HepG2 (cell line): ENCODE measurements around the gene FAM24B. TPM values are rescaled to one million over a fixed set of nuclear protein-coding genes. Genes with fewer than 3 reads are reported as not detected.

Experiments used
- ATAC-seq: fragments of 200-7000 bp; cut with Tn5 transposase; 3 replicates; pipeline ENCODE4 v1.9.1; 2020; ENCODE audit warnings: mild to moderate bottlenecking, moderate library complexity
- BruUV-seq: library from RNA; stranded (reverse); fragments of 400-500 nt; replicated peaks from 2 replicates; lab custom pipeline; 2021; lab: Mats Ljungman, UMichigan
- CTCF ChIA-PET: fragments of 300-600 bp; formaldehyde crosslinking; extraction: SDS; loops from one replicate; lab custom pipeline; 2021; ENCODE audit warnings: low total read pairs, inconsistent platforms, low intra/inter-chr PET ratio; lab: Yijun Ruan, JAX
- POLR2A ChIA-PET: fragments of 350-600 bp; sonication (Branson Sonifier 250); formaldehyde crosslinking; loops from one replicate; lab custom pipeline; 2020; ENCODE audit warnings: antibody characterized with exemption, inconsistent platforms; lab: Yijun Ruan, JAX
- DNase-seq: peaks from one replicate; pipeline ENCODE4 v3.0.0-alpha.2; 2015; ENCODE audit warnings: low spot score
- FAIRE-seq: peaks from 3 replicates; lab custom pipeline; 2011; peaks lifted over from hg19 to GRCh38; lab: Jason Lieb, UNC
- H2AFZ ChIP-seq: one replicate; pipeline ENCODE4 v1.6.1; 2011; ENCODE audit warnings: low read length, inconsistent platforms
- H3K27ac ChIP-seq: fragments of 300-600 bp; 3 replicates; pipeline ENCODE4 v1.8.0; 2011; ENCODE audit warnings: mixed run types, mild to moderate bottlenecking, mixed read lengths, low read length, inconsistent platforms; ENCODE audit not compliant: insufficient read depth; ENCODE audit errors: extremely low read length
- H3K27me3 ChIP-seq, 2 experiments: fragments of 200-600 bp in 1 of 2; 2 replicates in 1 of 2; 3 replicates in 1 of 2; pipeline versions ENCODE4 v1.6.0 to v1.8.0; 2011; ENCODE audit warnings: low read length in 2 of 2, mild to moderate bottlenecking in 2 of 2, moderate library complexity in 2 of 2, inconsistent platforms in 1 of 2; ENCODE audit not compliant: insufficient read depth in 2 of 2, control insufficient read depth in 1 of 2
- H3K36me3 ChIP-seq, 2 experiments: fragments of 200-600 bp in 1 of 2; replicated peaks in 1 of 2; 2 replicates in 1 of 2; 3 replicates in 1 of 2; pipeline versions ENCODE4 v1.5.1 to v1.8.0; 2011; ENCODE audit warnings: low read length in 2 of 2, inconsistent platforms in 1 of 2; ENCODE audit not compliant: insufficient read depth in 2 of 2, control insufficient read depth in 1 of 2
- H3K4me1 ChIP-seq: 2 replicates; pipeline ENCODE4 v1.5.1; 2012; ENCODE audit warnings: low read length, inconsistent platforms; ENCODE audit not compliant: insufficient read depth
- H3K4me2 ChIP-seq: 2 replicates; pipeline ENCODE4 v1.6.0; 2011; ENCODE audit warnings: low read depth, low read length, inconsistent platforms
- H3K4me3 ChIP-seq, 3 experiments: fragments of 200-600 bp in 1 of 3; sonication (generic), shearing (Covaris generic) in 1 of 3; replicated peaks in 1 of 3; 2 replicates each; pipeline ENCODE4 v1.5.1; 2011 to 2016; ENCODE audit warnings: low read length in 3 of 3, inconsistent platforms in 2 of 3, low read depth in 2 of 3, mild to moderate bottlenecking in 2 of 3, control low read depth in 1 of 3, mixed read lengths in 1 of 3; ENCODE audit not compliant: insufficient read depth in 1 of 3
- H3K79me2 ChIP-seq: one replicate; pipeline ENCODE4 v1.6.1; 2011; ENCODE audit warnings: low read length, inconsistent platforms; ENCODE audit not compliant: insufficient read depth
- H3K9ac ChIP-seq: 2 replicates; pipeline ENCODE4 v1.6.0; 2011; ENCODE audit warnings: mild to moderate bottlenecking, low read depth, low read length, inconsistent platforms; ENCODE audit not compliant: insufficient read depth
- H3K9me3 ChIP-seq: 2 replicates; pipeline ENCODE4 v1.5.1; 2012; ENCODE audit warnings: mild to moderate bottlenecking, low read length
- H4K20me1 ChIP-seq: 2 replicates; pipeline ENCODE4 v1.6.0; 2011; ENCODE audit warnings: inconsistent platforms, mild to moderate bottlenecking, low read length, moderate library complexity; ENCODE audit not compliant: insufficient read depth
- ATRX ChIP-seq: sonication (generic); formaldehyde crosslinking; IDR thresholded peaks from 2 replicates; pipeline ENCODE4 v1.4.0; 2020; ENCODE audit warnings: missing genetic modification reagents, borderline replicate concordance
- DMTF1 ChIP-seq: sonication (generic); formaldehyde crosslinking; IDR thresholded peaks from 2 replicates; pipeline ENCODE4 v1.4.0; 2020; ENCODE audit warnings: mild to moderate bottlenecking, missing genetic modification reagents
- FUBP1 ChIP-seq: sonication (generic); formaldehyde crosslinking; IDR thresholded peaks from 2 replicates; pipeline ENCODE4 v1.5.1; 2020; ENCODE audit warnings: missing genetic modification reagents, mild to moderate bottlenecking, borderline replicate concordance
- GPN1 ChIP-seq: sonication (generic); formaldehyde crosslinking; IDR thresholded peaks from 2 replicates; pipeline ENCODE4 v1.5.1; 2020; ENCODE audit warnings: missing genetic modification reagents, borderline replicate concordance
- GTF3A ChIP-seq: sonication (generic); formaldehyde crosslinking; conservative IDR thresholded peaks from 2 replicates; pipeline ENCODE4 v1.4.0; 2020; ENCODE audit warnings: mild to moderate bottlenecking, missing genetic modification reagents
- HOXA7 ChIP-seq: sonication (generic); formaldehyde crosslinking; IDR thresholded peaks from 2 replicates; pipeline ENCODE4 v1.8.1; 2022; ENCODE audit warnings: mild to moderate bottlenecking, missing genetic modification reagents, moderate library complexity
- JARID2 ChIP-seq: sonication (generic); formaldehyde crosslinking; IDR thresholded peaks from 2 replicates; pipeline ENCODE4 v1.8.1; 2023; ENCODE audit warnings: missing genetic modification reagents, inconsistent platforms; ENCODE audit not compliant: insufficient replicate concordance
- LBX2 ChIP-seq: sonication (generic); formaldehyde crosslinking; IDR thresholded peaks from 2 replicates; pipeline ENCODE4 v1.5.0; 2020; ENCODE audit warnings: missing genetic modification reagents, mild to moderate bottlenecking, borderline replicate concordance
- MYNN ChIP-seq: sonication (generic); formaldehyde crosslinking; IDR thresholded peaks from 2 replicates; pipeline ENCODE4 v1.4.0; 2020; ENCODE audit warnings: mild to moderate bottlenecking, low read depth, missing genetic modification reagents
- NFKB2 ChIP-seq: sonication (generic); formaldehyde crosslinking; IDR thresholded peaks from 2 replicates; pipeline ENCODE4 v1.4.0; 2020; ENCODE audit warnings: missing genetic modification reagents, borderline replicate concordance
- RELA ChIP-seq: sonication (generic); formaldehyde crosslinking; IDR thresholded peaks from 2 replicates; pipeline ENCODE4 v1.4.0; 2020; ENCODE audit warnings: missing genetic modification reagents
- SMAD9 ChIP-seq: sonication (generic); formaldehyde crosslinking; IDR thresholded peaks from 2 replicates; pipeline ENCODE4 v1.5.1; 2020; ENCODE audit warnings: mild to moderate bottlenecking, missing genetic modification reagents
- TBX2 ChIP-seq: sonication (generic); formaldehyde crosslinking; IDR thresholded peaks from 2 replicates; pipeline ENCODE4 v1.5.0; 2020; ENCODE audit warnings: missing genetic modification reagents, mild to moderate bottlenecking, borderline replicate concordance
- TOPORS ChIP-seq: sonication (generic); formaldehyde crosslinking; IDR thresholded peaks from 2 replicates; pipeline ENCODE4 v1.8.0; 2023; ENCODE audit warnings: mild to moderate bottlenecking, missing genetic modification reagents
- ZNF251 ChIP-seq: sonication (generic); formaldehyde crosslinking; IDR thresholded peaks from 2 replicates; pipeline ENCODE4 v1.9.0; 2021; ENCODE audit warnings: mild to moderate bottlenecking, missing genetic modification reagents
- ZNF850 ChIP-seq: sonication (generic); formaldehyde crosslinking; conservative IDR thresholded peaks from 2 replicates; pipeline ENCODE4 v1.9.0; 2021; ENCODE audit warnings: mild to moderate bottlenecking, missing genetic modification reagents
- WGBS: methylation state at CpG from one replicate; pipeline ENCODE4 v1.1.6; 2017; ENCODE audit warnings: low lambda C conversion rate; 5-methylcytosine and 5-hydroxymethylcytosine counted together
- in situ Hi-C: cut with HindIII; loops from 2 replicates; pipeline ENCODE4 v1.10.0; 2017; ENCODE audit warnings: low pct_unique_long_range_greater_than_20kb; ENCODE audit not compliant: extremely low pct_ligation_motif_present
- intact Hi-C: fragments of 100-400 bp; cut with micrococcal nuclease; formaldehyde crosslinking; loops from one replicate; pipeline ENCODE4 v1.10.0; 2022; ENCODE audit not compliant: unreplicated experiment
- polyA plus RNA-seq, 8 experiments: library from polyadenylated mRNA; depleted of rRNA in 3 of 8; stranded (reverse) in 7 of 8; unstranded in 1 of 8; fragments of >200 nt; fragmentation: Illumina TruSeq in 4 of 8; extraction: Trizol in 4 of 8; gene quantifications; 2 replicates each; pipeline versions ENCODE4 v1.2.1 to v1.2.3, GENCODE V29; 2011 to 2016; ENCODE audit warnings: low read depth in 4 of 8, missing spikeins in 1 of 8, mixed read lengths in 1 of 8; ENCODE audit not compliant: insufficient read depth in 1 of 8
- total RNA-seq, 5 experiments: library from RNA; depleted of rRNA; stranded (reverse); fragments of >200 nt; fragmentation: Illumina TruSeq; extraction: Trizol; gene quantifications; 2 replicates each; pipeline ENCODE4 v1.2.3, GENCODE V29; 2016; ENCODE audit warnings: low read depth in 1 of 5
- TF ChIP-seq, protein P1 (sequence below): sonication (generic); formaldehyde crosslinking; IDR thresholded peaks from 2 replicates; pipeline ENCODE4 v1.4.0; 2020; ENCODE audit warnings: missing genetic modification reagents

Gene FAM24B
- total and polyA plus RNA-seq, 2 of the 13 experiments (the other 11 are each of a cell fraction or from before 2014, with no cell fraction given) = 1.9 to 3.0 TPM

- no peak within 1 kb of the TSS for H3K4me3 ChIP-seq
- H3K9ac ChIP-seq = no peak within 1 kb of the TSS
- 71% methylated on average over 3 of the region's 5 CpGs for WGBS
- no peak within 1 kb of the TSS for H2AFZ ChIP-seq
- no peak for FAIRE-seq
- no peaks in the 10 kb centered on the region for H3K27me3 ChIP-seq
- ChIA-PET CTCF (no interaction called here), POLR2A (no interaction called here)
- ATAC-seq = no peak
- intact Hi-C loops (no loop called here), in situ Hi-C loops (no loop called here)
- no peak within 1 kb of the TSS for H3K27ac ChIP-seq
- H3K9me3 ChIP-seq = no peaks in the 10 kb centered on the region
- TF ChIP-seq GPN1 (CRISPR knock-in tag) (no peak), HOXA7 (CRISPR knock-in tag) (no peak), ATRX (CRISPR knock-in tag) (no peak), TBX2 (no peak), NFKB2 (CRISPR knock-in tag) (no peak), JARID2 (no peak), GTF3A (CRISPR knock-in tag) (no peak), TOPORS (no peak), SMAD9 (no peak), DMTF1 (CRISPR knock-in tag) (no peak), LBX2 (no peak), ZNF850 (CRISPR knock-in tag) (no peak), FUBP1 (no peak), MYNN (CRISPR knock-in tag) (no peak), ZNF251 (CRISPR knock-in tag) (no peak), RELA (CRISPR knock-in tag) (no peak)
- TF ChIP-seq, protein P1, sequence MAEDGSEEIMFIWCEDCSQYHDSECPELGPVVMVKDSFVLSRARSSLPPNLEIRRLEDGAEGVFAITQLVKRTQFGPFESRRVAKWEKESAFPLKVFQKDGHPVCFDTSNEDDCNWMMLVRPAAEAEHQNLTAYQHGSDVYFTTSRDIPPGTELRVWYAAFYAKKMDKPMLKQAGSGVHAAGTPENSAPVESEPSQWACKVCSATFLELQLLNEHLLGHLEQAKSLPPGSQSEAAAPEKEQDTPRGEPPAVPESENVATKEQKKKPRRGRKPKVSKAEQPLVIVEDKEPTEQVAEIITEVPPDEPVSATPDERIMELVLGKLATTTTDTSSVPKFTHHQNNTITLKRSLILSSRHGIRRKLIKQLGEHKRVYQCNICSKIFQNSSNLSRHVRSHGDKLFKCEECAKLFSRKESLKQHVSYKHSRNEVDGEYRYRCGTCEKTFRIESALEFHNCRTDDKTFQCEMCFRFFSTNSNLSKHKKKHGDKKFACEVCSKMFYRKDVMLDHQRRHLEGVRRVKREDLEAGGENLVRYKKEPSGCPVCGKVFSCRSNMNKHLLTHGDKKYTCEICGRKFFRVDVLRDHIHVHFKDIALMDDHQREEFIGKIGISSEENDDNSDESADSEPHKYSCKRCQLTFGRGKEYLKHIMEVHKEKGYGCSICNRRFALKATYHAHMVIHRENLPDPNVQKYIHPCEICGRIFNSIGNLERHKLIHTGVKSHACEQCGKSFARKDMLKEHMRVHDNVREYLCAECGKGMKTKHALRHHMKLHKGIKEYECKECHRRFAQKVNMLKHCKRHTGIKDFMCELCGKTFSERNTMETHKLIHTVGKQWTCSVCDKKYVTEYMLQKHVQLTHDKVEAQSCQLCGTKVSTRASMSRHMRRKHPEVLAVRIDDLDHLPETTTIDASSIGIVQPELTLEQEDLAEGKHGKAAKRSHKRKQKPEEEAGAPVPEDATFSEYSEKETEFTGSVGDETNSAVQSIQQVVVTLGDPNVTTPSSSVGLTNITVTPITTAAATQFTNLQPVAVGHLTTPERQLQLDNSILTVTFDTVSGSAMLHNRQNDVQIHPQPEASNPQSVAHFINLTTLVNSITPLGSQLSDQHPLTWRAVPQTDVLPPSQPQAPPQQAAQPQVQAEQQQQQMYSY (CRISPR knock-in tag) = no peak
- H4K20me1 ChIP-seq = no peaks in the 10 kb centered on the region
- 0 out of 5 replicates have a peak, but pooled peaks cover 0 to 9% of the 10 kb centered on the region in 2 experiments for H3K36me3 ChIP-seq
- BruUV-seq = no TSS peak
- H3K4me2 ChIP-seq = no peak within 1 kb of the TSS
- no peaks in the 10 kb centered on the region for H3K79me2 ChIP-seq
- H3K4me1 ChIP-seq = no peaks in the 10 kb centered on the region
- DNase-seq = no peak
These were observed 33.5 kb downstream of the FAM24B start, which contains the start of gene CUZD1 for GRCh38 chr10:122845783-122846332. TSS of gene CUZD1 (minus strand) at chr10:122845857. CDS start at chr10:122845843, 14 bp downstream.
